ENCODE data around the gene KIF5A. TPM values are rescaled to one million over a fixed set of nuclear protein-coding genes. Genes with fewer than 3 reads are reported as not detected.
A peak's percentile ranks its signal among the peaks of the same experiment; 100 is the strongest.

Gene KIF5A
- total and polyA plus RNA-seq, 2 experiments from 2014 or later, result 0.11 to 0.36 TPM

DNA sequence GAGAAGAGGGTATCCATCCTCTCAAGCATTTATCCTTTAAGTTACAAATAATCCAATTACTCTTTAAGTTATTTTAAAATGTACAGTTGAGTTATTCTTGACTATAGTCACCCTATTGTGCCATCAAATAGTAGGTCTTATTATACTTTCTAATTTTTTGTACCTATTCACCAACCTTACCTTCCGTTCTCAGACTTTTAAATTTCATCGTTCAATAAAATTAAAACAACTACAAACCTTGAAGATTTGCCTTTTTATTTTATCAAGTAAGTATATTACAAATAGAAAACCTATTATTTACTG lies 1.9 kb upstream of the KIF5A start:
- Histone ChIP-seq H3K9me3 (ENCODE audit: low read depth) (no peaks in the 10 kb centered on the region), H3K4me3 (no peak overlapping the region), H3K4me1 (ENCODE audit: low read depth) (no peaks in the 10 kb centered on the region), H3K27me3 (peaks cover 47% of the 10 kb centered on the region), H3K36me3 (no peaks in the 10 kb centered on the region), H3K27ac (no peak overlapping the region)
- no peak for DNase-seq (ENCODE audit: low read depth in 1 of 2, low spot score in 1 of 2)
- no peak for TF ChIP-seq CTCF (IDR thresholded peaks at IDR 0.05; ENCODE audit: low read depth, low read length)

GRCh38 chr12:57548488-57548887 lies 1.4 kb upstream of the KIF5A start:
- H3K27ac ChIP-seq, result no peak overlapping the region
- H3K9me3 ChIP-seq (ENCODE audit: low read depth), result no peaks in the 10 kb centered on the region
- H3K36me3 ChIP-seq, result no peaks in the 10 kb centered on the region
- TF ChIP-seq CTCF (IDR thresholded peaks at IDR 0.05; ENCODE audit: low read depth, low read length), result no peak
- DNase-seq (ENCODE audit: low read depth in 1 of 2, low spot score in 1 of 2), result no peak
- H3K27me3 ChIP-seq, result peaks cover 50% of the 10 kb centered on the region
- no peaks in the 10 kb centered on the region for H3K4me1 ChIP-seq (ENCODE audit: low read depth)
- H3K4me3 ChIP-seq, result no peak overlapping the region

DNA sequence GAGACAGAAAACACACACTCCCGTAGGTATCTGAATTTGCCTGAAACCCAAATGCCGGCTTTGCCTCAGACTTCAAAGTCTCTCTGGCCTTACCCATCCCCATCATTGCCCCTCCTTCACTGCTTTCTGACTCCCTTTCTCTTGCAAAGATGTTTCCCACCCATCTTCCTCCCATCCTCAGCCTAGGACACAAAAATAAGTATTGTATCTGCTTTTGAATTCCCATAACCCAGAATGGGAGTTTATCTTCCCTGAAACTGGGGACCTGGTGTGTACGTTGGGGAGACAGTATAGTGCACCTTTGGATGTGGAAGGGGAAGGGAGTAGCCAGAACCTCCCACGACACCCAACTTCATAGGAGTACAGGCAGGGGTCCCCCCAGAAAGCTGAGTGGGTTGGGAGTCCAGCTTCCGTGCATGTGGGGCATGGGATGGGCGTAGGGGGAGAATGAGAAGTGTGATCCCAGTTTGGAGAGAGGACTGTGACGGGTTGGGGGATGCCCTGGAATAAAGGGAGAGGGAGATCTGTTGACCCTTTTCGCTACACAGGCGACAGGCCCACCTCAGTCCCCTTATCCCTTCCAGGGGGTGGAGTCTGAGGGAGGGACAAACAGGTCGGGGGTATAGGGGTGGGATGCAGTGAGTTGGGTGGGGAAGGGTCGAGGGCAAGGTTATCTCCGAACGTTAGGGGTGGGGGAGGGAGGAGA lies 488 bp upstream of the KIF5A start:
- no peaks in the 10 kb centered on the region for H3K36me3 ChIP-seq
- H3K27me3 ChIP-seq, result peaks cover 50% of the 10 kb centered on the region
- H3K9me3 ChIP-seq (ENCODE audit: low read depth), result no peaks in the 10 kb centered on the region
- peak overlapping the region; percentile 25 for H3K4me3 ChIP-seq
- peaks cover 6% of the 10 kb centered on the region for H3K4me1 ChIP-seq (ENCODE audit: low read depth)
- DNase-seq (ENCODE audit: low read depth in 1 of 2, low spot score in 1 of 2), result no peak
- H3K27ac ChIP-seq, result no peak overlapping the region
- TF ChIP-seq CTCF (IDR thresholded peaks at IDR 0.05; ENCODE audit: low read depth, low read length), result no peak

DNA sequence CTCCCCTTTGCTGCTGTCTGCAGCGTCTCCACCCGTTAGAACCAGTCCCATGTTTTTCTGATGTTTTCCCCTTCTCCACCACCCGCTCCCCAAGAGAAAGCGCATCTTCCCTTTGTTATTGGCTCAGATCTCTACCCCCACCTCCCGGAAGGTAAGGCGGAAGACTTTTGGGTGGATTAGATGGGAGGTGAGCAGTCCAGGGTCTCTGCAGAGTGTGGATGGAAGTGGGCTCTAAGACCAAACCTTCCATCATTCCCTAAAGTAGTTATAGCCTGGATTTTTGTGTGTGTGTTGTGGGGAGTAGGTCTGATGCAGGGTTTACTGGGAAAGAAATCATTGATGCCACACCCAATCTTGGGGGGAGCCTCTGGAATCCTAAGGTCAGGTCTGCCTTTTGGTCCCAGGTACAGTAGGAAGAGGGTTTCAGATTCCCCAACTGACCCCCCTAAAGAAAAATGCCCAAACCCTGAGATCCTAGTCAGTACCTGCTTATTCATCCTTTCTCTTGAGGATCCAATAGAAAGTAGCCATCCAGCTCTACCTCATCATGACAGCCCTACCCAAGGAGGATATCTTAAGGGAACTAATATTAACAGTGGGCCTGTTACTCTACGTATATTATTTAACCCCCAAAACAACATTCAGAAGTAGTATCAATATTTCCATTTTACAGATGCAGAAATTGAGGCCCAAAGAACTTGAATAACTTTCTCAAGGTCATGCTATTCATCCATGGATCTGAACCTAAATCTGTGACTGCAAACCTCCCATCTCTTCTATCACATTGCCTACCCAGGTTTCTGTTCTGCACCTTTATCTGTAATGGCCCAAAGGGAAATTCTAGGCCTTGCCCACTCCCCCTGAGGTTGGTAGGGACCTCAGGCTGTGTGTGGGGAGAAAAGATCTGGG lies 1.1 kb downstream of the KIF5A start:
- Histone ChIP-seq H3K27me3 (peaks cover 50% of the 10 kb centered on the region), H3K4me3 (no peak overlapping the region), H3K27ac (no peak overlapping the region), H3K9me3 (ENCODE audit: low read depth) (no peaks in the 10 kb centered on the region), H3K36me3 (no peaks in the 10 kb centered on the region), H3K4me1 (ENCODE audit: low read depth) (peaks cover 6% of the 10 kb centered on the region)
- no peak for DNase-seq (ENCODE audit: low read depth in 1 of 2, low spot score in 1 of 2)
- TF ChIP-seq CTCF (IDR thresholded peaks at IDR 0.05; ENCODE audit: low read depth, low read length), result no peak

DNA sequence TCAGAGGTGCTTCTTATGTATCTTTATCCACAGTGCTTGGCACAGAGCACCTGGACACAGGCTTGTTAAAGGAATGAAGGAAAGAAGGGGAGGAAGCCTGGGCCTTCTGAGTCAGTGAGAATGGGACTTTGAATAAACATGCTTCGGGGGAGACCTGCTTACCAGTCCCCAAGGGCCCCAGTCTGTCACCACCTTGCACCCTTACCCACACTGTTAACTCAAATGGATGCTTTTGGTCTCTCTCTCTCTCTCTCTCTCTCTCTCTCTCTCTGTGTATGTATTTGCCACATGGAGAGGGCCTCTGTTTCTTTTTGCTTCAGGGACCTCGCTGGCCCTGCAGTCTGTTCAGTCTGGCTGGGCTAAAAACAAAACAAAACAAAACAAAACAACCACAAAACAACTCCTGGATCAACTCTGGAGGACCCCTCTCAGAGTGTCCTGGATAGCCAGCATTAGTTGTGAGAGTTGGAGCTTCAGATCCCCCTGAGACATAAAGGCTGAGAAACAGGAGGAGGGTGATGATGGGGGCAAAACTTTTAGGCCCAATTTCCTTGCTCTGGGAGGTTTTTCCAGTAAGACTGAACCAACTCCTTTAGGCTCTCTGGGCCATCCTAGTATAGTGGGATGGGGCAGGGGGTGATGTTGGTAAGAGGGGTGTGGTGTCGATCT lies 1.9 kb downstream of the KIF5A start:
- Histone ChIP-seq H3K9me3 (ENCODE audit: low read depth) (no peaks in the 10 kb centered on the region), H3K27ac (no peak overlapping the region), H3K4me1 (ENCODE audit: low read depth) (peaks cover 6% of the 10 kb centered on the region), H3K4me3 (no peak overlapping the region), H3K36me3 (no peaks in the 10 kb centered on the region), H3K27me3 (peaks cover 50% of the 10 kb centered on the region)
- no peak for DNase-seq (ENCODE audit: low read depth in 1 of 2, low spot score in 1 of 2)
- no peak for TF ChIP-seq CTCF (IDR thresholded peaks at IDR 0.05; ENCODE audit: low read depth, low read length)

All from cardiac muscle cell (in vitro differentiated cells and primary cell).